IPS-11a (cell line): ENCODE results near the gene OR9G4.

Experiments
- H3K4me3 ChIP-seq: one replicate; pipeline ENCODE4 v1.5.1; 2013; ENCODE audit warnings: low read depth, low read length, control low read depth

Gene OR9G4

GRCh38 chr11:56748597-56748996 lies at the start of gene OR9G4:
TSS of gene OR9G4 (minus strand) at chr11:56748697. CDS start at chr11:56743766, 4,931 bp downstream.
- H3K4me3 ChIP-seq, result no peak within 1 kb of the TSS

- no peak overlapping the region for H3K4me3 ChIP-seq
These were observed 35.0 kb upstream of the OR9G4 start for GRCh38 chr11:56783448-56784041.

GRCh38 chr11:56782167-56782847 lies 33.8 kb upstream of the OR9G4 start:
- no peak overlapping the region for H3K4me3 ChIP-seq

GRCh38 chr11:56776809-56777208 lies 28.3 kb upstream of the OR9G4 start:
- H3K4me3 ChIP-seq, result no peak overlapping the region

GRCh38 chr11:56764976-56765375 lies 16.5 kb upstream of the OR9G4 start:
- no peak overlapping the region for H3K4me3 ChIP-seq

GRCh38 chr11:56751480-56751879 lies 3.0 kb upstream of the OR9G4 start:
- no peak overlapping the region for H3K4me3 ChIP-seq

- H3K4me3 ChIP-seq, result no peak overlapping the region
These were observed 1.7 kb upstream of the OR9G4 start for GRCh38 chr11:56750190-56750589.

GRCh38 chr11:56740886-56741285 lies 7.6 kb downstream of the OR9G4 start:
- H3K4me3 ChIP-seq, result no peak overlapping the region

GRCh38 chr11:56740107-56740506 lies 8.4 kb downstream of the OR9G4 start:
- no peak overlapping the region for H3K4me3 ChIP-seq

GRCh38 chr11:56720513-56720912 lies 28.0 kb downstream of the OR9G4 start:
- H3K4me3 ChIP-seq, result no peak overlapping the region

- no peak overlapping the region for H3K4me3 ChIP-seq
These were observed 32.1 kb downstream of the OR9G4 start for GRCh38 chr11:56716379-56716854.

GRCh38 chr11:56714206-56714605 lies 34.3 kb downstream of the OR9G4 start:
- no peak overlapping the region for H3K4me3 ChIP-seq

GRCh38 chr11:56706486-56706885 lies 42.0 kb downstream of the OR9G4 start:
- H3K4me3 ChIP-seq, result no peak overlapping the region

GRCh38 chr11:56705784-56706396 lies 42.6 kb downstream of the OR9G4 start:
- no peak overlapping the region for H3K4me3 ChIP-seq

- H3K4me3 ChIP-seq, result no peak overlapping the region
These were observed 47.5 kb downstream of the OR9G4 start for GRCh38 chr11:56700914-56701485.

GRCh38 chr11:56700242-56700913 lies 48.1 kb downstream of the OR9G4 start:
- no peak overlapping the region for H3K4me3 ChIP-seq

- H3K4me3 ChIP-seq, result no peak within 1 kb of the TSS
These were observed 49.7 kb downstream of the OR9G4 start, which contains the start of gene OR9G1 for GRCh38 chr11:56698795-56699194. TSS of gene OR9G1 (plus strand) at chr11:56699095. CDS start at chr11:56700388, 1,293 bp downstream.

- H3K4me3 ChIP-seq, result no peak overlapping the region
These were observed 55.1 kb downstream of the OR9G4 start for GRCh38 chr11:56693428-56693827.
